K562 (cell line): ENCODE data around the gene KHNYN. TPM values are rescaled to one million over a fixed set of nuclear protein-coding genes. Genes with fewer than 3 reads are reported as not detected.
"Not testable (repeated sequence)": the region's sequence is repeated elsewhere in the genome, so short reads cannot be mapped to it uniquely, and the experiment has no call there.

Experiments
- ATAC-seq: fragments of 200-7000 bp; cut with Tn5 transposase; 3 replicates; pipeline ENCODE4 v1.9.1; 2020; ENCODE audit warnings: moderate library complexity
- BruUV-seq: library from RNA; stranded (reverse); fragments of 400-500 nt; replicated peaks from 2 replicates; lab custom pipeline; 2021; lab: Mats Ljungman, UMichigan
- CTCF ChIA-PET: fragments of 300-600 bp; formaldehyde crosslinking; extraction: SDS; loops from one replicate; lab custom pipeline; 2021; ENCODE audit warnings: low intra/inter-chr PET ratio; lab: Yijun Ruan, JAX
- POLR2A ChIA-PET: fragments of 300-600, 350-650 bp; sonication (Branson Sonifier 250); formaldehyde crosslinking; extraction: SDS; loops from one replicate; lab custom pipeline; 2021; ENCODE audit warnings: antibody characterized with exemption, inconsistent platforms; lab: Yijun Ruan, JAX
- DNase-seq, 4 experiments: peaks; one replicate each; pipeline versions ENCODE4 v3.0.0 to v3.0.0-alpha.2; 2011 to 2018; ENCODE audit warnings: low spot score in 3 of 4, mixed read lengths in 3 of 4; ENCODE audit errors: extremely low read depth in 1 of 4
- FAIRE-seq: peaks from 2 replicates; lab custom pipeline; 2011; peaks lifted over from hg19 to GRCh38; lab: Jason Lieb, UNC
- H2AFZ ChIP-seq: 2 replicates; pipeline ENCODE4 v1.6.0; 2011; ENCODE audit warnings: low read depth, low read length, control low read depth, inconsistent platforms
- H3K27ac ChIP-seq: fragments of 200-600 bp; 3 replicates; pipeline ENCODE4 v1.8.0; 2011; ENCODE audit warnings: low read depth, mild to moderate bottlenecking, control low read depth, inconsistent platforms, low read length, moderate library complexity, mixed read lengths; ENCODE audit errors: extremely low read depth
- H3K27me3 ChIP-seq, 2 experiments: fragments of 300-600 bp in 1 of 2; 2 replicates in 1 of 2; 3 replicates in 1 of 2; pipeline versions ENCODE4 v1.6.0 to v1.8.0; 2011; ENCODE audit warnings: inconsistent platforms in 2 of 2, low read length in 2 of 2, mild to moderate bottlenecking in 1 of 2, mixed read lengths in 1 of 2, moderate library complexity in 1 of 2; ENCODE audit not compliant: control insufficient read depth in 2 of 2, insufficient read depth in 2 of 2
- H3K36me3 ChIP-seq: fragments of 300-600 bp; 3 replicates; pipeline ENCODE4 v1.8.0; 2011; ENCODE audit warnings: mild to moderate bottlenecking, low read length, inconsistent platforms; ENCODE audit not compliant: control insufficient read depth, insufficient read depth
- H3K4me1 ChIP-seq, 2 experiments: fragments of 200-600 bp in 1 of 2; replicated peaks in 1 of 2; 2 replicates in 1 of 2; 3 replicates in 1 of 2; pipeline versions ENCODE4 v1.5.1 to v1.8.0; 2011; ENCODE audit warnings: inconsistent platforms in 2 of 2, low read length in 2 of 2, mild to moderate bottlenecking in 1 of 2, mixed read lengths in 1 of 2, moderate library complexity in 1 of 2; ENCODE audit not compliant: control insufficient read depth in 2 of 2, insufficient read depth in 2 of 2
- H3K4me2 ChIP-seq: 2 replicates; pipeline ENCODE4 v1.6.1; 2011; ENCODE audit warnings: low read length, control low read depth, inconsistent platforms, mixed read lengths; ENCODE audit not compliant: insufficient read depth
- H3K4me3 ChIP-seq: fragments of 200-600 bp; sonication (generic), shearing (Covaris generic); 2 replicates; pipeline ENCODE4 v1.5.1; 2016; ENCODE audit warnings: control low read depth, inconsistent platforms
- H3K79me2 ChIP-seq: fragments of 200-600 bp; 3 replicates; pipeline ENCODE4 v1.8.0; 2011; ENCODE audit warnings: low read length, inconsistent platforms; ENCODE audit not compliant: control insufficient read depth, insufficient read depth
- H3K9ac ChIP-seq, 2 experiments: 2 replicates each; pipeline versions ENCODE4 v1.6.0 to v1.6.1; 2011; ENCODE audit warnings: low read depth in 2 of 2, low read length in 2 of 2, control low read depth in 1 of 2, inconsistent platforms in 1 of 2, mild to moderate bottlenecking in 1 of 2, mixed read lengths in 1 of 2; ENCODE audit not compliant: insufficient read depth in 1 of 2
- H3K9me1 ChIP-seq: one replicate; pipeline ENCODE4 v1.6.0; 2011; ENCODE audit warnings: inconsistent platforms, mild to moderate bottlenecking, low read length, moderate library complexity; ENCODE audit not compliant: control insufficient read depth, insufficient read depth
- H3K9me3 ChIP-seq: replicated peaks from 2 replicates; pipeline ENCODE4 v1.5.1; 2011; ENCODE audit warnings: low read depth, low read length, inconsistent platforms; ENCODE audit not compliant: control insufficient read depth, insufficient read depth
- H4K20me1 ChIP-seq: replicated peaks from 2 replicates; pipeline ENCODE4 v1.6.1; 2011; ENCODE audit warnings: low read length, inconsistent platforms, mixed read lengths; ENCODE audit not compliant: control insufficient read depth, insufficient read depth
- CREB1 ChIP-seq, 2 experiments: sonication (generic) in 1 of 2; formaldehyde crosslinking in 1 of 2; IDR thresholded peaks; 2 replicates each; pipeline versions ENCODE4 v1.6.1 to v1.8.0; 2012 to 2022; ENCODE audit warnings: inconsistent platforms in 1 of 2, mild to moderate bottlenecking in 1 of 2, missing genetic modification reagents in 1 of 2, moderate library complexity in 1 of 2
- GTF2A2 ChIP-seq: IDR thresholded peaks from 2 replicates; pipeline ENCODE4 v1.6.1; 2016; ENCODE audit warnings: mild to moderate bottlenecking, missing genetic modification characterization, missing compliant biosample characterization
- ILF3 ChIP-seq: fragments of 450-650 bp; IDR thresholded peaks from 2 replicates; pipeline ENCODE4 v1.6.1; 2018; ENCODE audit warnings: antibody characterized with exemption, mild to moderate bottlenecking, moderate library complexity, borderline replicate concordance
- RNF2 ChIP-seq: sonication (generic); IDR thresholded peaks from 2 replicates; pipeline ENCODE4 v1.6.1; 2016
- WGBS: fragments of 100-300 bp; shearing (Covaris generic); methylation state at CpG from one replicate; pipeline ENCODE4 v1.1.6; 2016; ENCODE audit warnings: low coverage, mixed read lengths; ENCODE audit not compliant: insufficient coverage; ENCODE audit errors: missing lambda C conversion rate; 5-methylcytosine and 5-hydroxymethylcytosine counted together
- in situ Hi-C: fragments of 300-500 bp; cut with MboI; formaldehyde crosslinking; loops from 4 replicates; pipeline ENCODE4 v1.15.0; 2018; ENCODE audit warnings: inconsistent platforms, mixed read lengths
- intact Hi-C: fragments of 100-400 bp; cut with micrococcal nuclease; formaldehyde crosslinking; loops from 2 replicates; pipeline ENCODE4 v1.14.2; 2022
- polyA plus RNA-seq, 8 experiments: library from polyadenylated mRNA; depleted of rRNA in 4 of 8; stranded (reverse) in 5 of 8; unstranded in 3 of 8; fragments of >200 nt; fragmentation: Nextera tagmentation in 2 of 8; fragmentation: Illumina TruSeq in 1 of 8; extraction: Ambion mirVana in 2 of 8; extraction: Trizol in 1 of 8; gene quantifications; 2 replicates each; pipeline versions ENCODE4 v1.2.1 to v1.2.3, GENCODE V29; 2011 to 2014; ENCODE audit warnings: inconsistent platforms in 1 of 8, missing spikeins in 1 of 8
- total RNA-seq, 7 experiments: library from RNA; depleted of rRNA in 6 of 7; stranded (reverse); fragments of >200 nt in 6 of 7; fragmentation: Illumina TruSeq in 2 of 7; extraction: Trizol in 2 of 7; gene quantifications; 2 replicates each; pipeline versions ENCODE4 v1.2.1 to v1.2.3, GENCODE V29; 2011 to 2021; ENCODE audit warnings: low replicate concordance in 1 of 7

Gene KHNYN
- total and polyA plus RNA-seq, 9 of the 15 experiments (the other 6 are each of a cell fraction or from before 2014, with no cell fraction given), result 0.76 to 26.0 (median 14.1) TPM

DNA sequence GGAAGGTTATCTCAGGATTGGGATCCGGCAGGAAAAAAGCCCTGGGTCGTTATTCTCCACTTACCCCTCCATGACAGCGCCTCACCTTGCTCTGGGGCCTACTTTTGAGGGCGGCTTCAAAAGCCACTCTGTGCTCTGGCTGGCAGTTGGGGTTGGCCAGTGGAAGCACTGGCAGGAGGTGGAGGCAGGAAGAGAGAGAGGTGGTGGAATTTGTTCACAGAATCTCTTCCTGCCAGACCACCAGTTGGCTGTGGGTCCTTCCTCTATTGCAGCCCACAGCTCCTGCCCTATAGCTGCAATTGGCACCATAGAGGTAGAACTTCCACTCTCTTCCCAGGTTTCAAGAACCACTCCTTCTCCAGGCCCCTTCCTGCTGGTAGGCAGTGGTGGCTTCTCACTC lies 45.5 kb downstream of the KHNYN start (continued):
- TF ChIP-seq ILF3 (no peak), GTF2A2 (tag) (no peak), CREB1 (IDR thresholded peaks at IDR 0.05) (no peak), CREB1 (CRISPR knock-in tag; IDR thresholded peaks at IDR 0.05) (no peak), RNF2 (no peak)

DNA sequence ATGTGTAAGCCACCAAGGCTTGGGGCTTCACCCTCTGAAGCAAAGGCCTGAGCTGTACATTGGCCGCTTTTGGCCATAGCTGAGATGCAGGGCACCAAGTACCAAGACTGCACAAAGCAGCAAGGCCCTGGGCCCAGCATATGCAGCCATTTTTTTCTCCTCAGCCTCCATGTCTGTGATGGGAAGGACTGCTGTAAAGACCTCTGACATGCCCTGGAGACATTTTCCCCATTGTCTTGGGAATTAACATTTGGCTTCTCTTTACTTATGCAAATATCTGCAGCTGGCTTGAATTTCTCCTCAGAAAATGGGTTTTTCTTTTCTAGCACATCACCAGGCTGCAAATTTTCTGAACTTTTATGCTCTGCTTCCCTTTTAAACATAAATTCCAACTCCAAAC lies 50.2 kb downstream of the KHNYN start:
- BruUV-seq, FAIRE-seq, H3K9me1 ChIP-seq, H3K4me3 ChIP-seq, H3K27ac ChIP-seq, in situ Hi-C loops, H3K4me1 ChIP-seq, H3K9me3 ChIP-seq, H3K79me2 ChIP-seq, H3K27me3 ChIP-seq, H2AFZ ChIP-seq, H3K9ac ChIP-seq, H3K36me3 ChIP-seq, H4K20me1 ChIP-seq, DNase-seq, intact Hi-C loops, H3K4me2 ChIP-seq, POLR2A ChIA-PET, ATAC-seq, CTCF ChIA-PET: not testable (repeated sequence)
- WGBS, result 0% methylated on average over 1 of the region's 1 CpG
